Fibroblast of skin of back (primary cell): ENCODE results near the gene PRKN.
A peak's percentile ranks its signal among the peaks of the same experiment; 100 is the strongest.
"Not testable (repeated sequence)": the region's sequence is repeated elsewhere in the genome, so short reads cannot be mapped to it uniquely, and the experiment has no call there.

Experiments
- DNase-seq: peaks from one replicate; pipeline ENCODE4 v3.0.0-alpha.2; 2013

The PRKN gene

DNA sequence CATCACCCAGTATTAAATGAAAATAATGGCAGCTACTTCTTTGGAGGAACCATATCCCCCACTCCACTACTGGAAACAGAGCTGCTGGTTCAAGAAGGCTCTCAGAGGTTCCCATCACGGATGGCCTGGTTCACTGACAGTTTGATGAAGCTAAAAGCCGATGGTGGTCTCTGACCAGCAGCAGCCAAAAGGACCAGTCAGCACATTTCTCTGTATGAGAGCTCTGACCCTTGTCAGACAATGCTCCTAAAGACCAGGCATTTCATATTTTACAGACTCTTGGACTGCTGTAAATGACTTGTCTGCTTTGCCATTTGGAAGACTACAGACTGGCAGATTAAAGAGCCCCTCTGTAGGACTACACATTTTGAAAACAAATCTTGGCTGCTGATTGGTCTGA lies 16.6 kb downstream of the PRKN start:
- no peak for DNase-seq

DNA sequence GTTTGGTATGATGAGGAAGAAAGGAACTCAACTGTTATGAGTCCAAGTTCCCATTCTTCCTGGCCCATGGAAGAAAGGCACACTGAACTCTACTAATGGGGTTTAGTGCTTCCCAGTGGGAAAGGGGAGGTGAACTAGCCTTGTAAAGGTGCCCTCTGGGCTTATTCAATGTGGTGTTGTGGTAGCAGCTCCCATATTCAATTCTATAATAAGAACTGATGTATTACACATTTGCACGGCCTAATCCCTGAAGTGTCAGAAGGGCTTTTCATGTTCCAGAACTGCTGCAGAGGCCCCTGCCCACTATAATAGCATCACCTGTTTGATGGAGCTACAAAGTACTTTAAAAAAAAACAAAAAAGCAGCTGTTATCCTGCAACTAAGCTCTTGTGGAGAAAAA lies 17.1 kb downstream of the PRKN start:
- no peak for DNase-seq

DNA sequence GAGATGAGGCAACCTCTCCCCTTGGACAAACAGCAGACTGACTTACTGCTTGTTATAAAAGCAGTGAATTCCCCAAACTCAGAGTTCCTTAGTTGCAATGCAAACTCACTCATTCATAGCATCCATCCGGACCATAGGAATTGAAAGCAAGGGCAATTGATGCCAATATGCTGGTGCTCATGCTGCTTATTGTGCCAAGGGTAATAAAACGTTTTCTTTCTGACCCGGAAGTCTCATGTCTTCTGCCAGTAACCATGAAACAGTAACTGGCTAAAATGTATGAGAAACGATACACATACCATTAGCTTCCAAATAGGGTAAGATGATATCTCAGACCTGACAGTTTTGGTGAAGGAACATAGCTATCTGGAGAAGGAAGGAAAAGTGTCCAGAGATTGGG lies 18.1 kb downstream of the PRKN start:
- no peak for DNase-seq

DNA sequence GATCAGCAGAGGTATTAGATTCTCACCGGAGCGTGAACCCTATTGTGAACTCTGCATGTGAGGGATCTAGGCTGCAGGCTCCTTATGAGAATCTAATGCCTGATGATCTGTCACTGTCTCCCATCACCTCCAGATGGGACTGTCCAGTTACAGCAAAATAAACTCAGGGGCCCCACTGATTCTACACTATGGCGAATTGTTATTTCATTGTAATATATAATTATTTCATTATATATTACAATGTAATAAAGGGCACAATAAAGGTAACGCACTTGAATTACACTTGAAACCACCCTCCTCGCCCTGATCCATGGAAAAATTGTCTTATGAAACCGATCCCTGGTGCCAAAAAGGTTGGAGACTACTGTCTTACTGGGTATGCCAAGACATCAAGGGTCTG lies 18.6 kb downstream of the PRKN start:
- DNase-seq: no peak

DNA sequence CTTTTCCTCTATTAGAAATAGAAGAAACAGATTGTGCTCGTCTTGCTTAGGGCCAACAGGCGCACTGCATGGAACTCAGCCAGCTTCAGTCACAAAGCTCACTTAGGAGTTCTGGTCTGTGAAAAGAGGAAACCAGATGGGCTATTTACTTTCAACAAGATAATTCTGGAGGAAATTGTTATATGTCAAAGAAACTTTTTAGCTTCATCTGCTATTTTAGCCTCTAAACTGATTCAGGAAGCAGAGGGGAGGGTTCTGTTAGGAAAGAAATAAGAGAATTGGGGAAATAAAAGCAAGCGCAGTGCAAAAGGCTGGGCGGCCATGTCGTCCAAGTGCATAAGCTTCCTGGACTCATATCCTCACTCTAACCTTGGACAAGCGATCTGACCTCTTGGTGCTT lies 21.3 kb downstream of the PRKN start:
- DNase-seq: no peak

DNA sequence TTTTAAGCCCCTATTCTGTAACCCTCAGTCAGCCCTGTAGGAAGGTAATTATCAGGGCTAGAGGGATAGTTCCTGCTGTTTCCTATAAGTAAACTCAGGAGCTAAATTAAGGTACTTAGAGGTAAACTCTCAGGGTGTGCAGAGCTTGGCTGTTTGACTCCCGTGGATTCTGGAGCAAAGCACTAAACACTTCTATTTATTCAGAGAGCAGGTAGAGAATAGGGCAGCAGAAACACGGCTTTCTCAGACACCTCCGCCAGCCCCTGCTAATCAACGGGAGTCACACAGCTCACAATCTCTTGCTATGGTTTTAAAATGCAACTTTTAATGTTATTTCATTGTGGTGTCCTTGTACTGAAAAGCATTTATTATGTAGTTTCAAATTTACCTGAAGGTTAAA lies 21.8 kb downstream of the PRKN start:
- DNase-seq: no peak

DNA sequence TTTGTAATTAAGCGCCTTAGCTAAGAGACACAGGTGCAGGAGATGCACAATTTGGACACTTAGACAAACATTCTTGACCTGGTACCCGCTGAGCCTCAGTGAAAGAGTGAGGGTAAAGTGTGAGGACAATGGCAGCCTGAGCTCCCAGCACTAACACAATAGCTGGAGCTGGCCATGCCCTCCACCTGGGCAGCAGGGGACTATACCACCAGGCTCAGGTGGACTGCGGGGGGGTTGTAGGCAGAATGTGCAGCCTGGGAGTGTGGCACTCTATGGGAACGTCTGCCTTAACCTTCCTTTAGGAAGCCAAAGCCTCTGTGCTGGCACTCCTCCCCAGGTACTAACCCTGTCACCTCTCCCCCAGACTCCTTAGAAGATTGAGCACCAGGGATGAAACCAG lies 23.6 kb downstream of the PRKN start:
- no peak for DNase-seq

DNA sequence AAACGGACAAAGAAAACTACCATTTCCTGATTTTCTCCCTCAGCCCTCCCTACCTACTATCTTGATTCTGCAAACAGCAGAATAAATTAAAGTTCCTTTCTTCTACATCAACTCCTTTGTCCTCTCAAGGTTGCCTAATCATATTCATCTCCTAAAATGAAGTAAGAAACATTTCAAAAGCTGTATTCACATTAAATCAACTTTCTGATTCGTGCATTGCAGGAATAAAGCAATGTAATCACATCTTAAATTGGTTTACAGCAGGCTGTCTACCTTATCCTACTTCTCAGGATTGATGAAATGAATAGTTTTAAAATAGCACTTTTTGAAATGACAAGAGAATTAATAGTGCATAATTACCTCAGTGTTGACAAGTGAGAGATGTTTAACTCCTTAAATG lies 25.1 kb downstream of the PRKN start:
- no peak for DNase-seq

DNA sequence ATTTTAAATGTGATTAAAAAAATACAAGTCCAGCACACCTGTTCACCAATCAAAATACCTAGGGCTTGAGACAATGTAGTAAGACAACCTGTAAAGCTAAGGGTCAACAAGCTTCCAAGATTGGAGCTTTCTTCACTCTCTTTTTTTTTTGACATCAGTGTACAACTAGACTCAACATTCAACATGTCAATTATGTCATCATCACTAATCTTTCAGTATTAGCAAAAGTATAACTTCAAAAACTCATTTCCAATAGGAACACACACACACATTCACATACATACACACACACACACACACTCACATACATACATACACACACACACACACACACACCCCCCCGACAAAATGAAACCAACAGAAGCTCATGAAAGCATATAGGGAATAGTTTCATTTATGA lies 26.0 kb downstream of the PRKN start:
- DNase-seq: no peak

DNA sequence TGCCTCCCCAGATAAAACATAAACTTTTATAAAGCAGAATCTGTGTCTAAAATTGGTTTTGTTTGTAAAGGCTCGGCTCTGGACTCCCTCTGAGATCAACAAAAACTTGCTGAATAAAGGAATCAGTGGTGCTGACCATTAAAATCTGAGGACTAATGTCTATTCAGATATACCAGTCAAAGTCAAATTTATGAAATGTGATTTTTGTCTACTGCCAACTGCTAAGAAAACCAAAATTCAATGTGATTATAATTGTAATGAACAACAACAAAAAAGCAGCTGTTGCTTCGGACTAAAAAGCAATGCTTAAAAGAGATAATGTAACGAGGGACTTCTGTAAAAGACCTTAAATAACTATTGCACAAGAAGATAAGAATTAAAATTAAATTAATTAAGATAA lies 26.6 kb downstream of the PRKN start:
- DNase-seq: no peak

DNA sequence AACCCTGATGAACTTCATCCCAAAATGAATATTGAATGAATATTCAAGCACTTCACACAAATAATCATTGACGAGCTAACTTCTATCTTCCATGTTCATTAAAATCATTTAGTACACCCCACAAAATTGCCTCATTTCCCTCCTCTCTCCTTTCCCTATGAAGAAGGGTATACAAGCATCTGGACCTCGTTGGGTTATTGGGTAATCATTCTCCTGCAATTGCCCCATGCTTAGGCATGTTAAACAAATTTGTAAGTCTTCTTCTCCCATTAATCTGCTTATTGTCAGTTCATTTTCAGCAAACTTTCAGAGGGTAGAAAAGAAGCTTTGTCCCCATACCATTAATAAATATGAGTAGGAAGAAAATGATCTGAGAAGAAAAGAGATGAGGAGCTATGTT lies 27.6 kb downstream of the PRKN start:
- DNase-seq: no peak

DNA sequence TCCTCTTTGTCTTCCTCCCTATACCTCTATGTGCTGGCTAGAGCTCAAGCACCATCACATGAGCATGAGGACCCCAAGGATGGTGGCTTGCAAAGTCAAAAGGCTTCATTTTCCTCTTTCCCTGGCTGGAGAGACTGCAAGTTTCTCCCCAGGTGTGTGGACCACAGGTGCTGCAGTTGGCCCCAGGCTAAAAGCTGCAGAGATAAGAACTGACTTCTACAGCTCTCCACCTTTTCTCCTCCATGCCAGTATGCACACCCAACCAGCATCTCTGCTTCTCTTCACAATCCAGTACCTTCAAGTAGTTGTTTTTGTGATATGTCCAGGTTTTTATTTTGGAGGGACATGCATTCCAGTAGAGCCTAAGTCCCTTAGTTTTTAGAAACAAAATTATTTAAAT lies 29.1 kb downstream of the PRKN start:
- no peak for DNase-seq

DNA sequence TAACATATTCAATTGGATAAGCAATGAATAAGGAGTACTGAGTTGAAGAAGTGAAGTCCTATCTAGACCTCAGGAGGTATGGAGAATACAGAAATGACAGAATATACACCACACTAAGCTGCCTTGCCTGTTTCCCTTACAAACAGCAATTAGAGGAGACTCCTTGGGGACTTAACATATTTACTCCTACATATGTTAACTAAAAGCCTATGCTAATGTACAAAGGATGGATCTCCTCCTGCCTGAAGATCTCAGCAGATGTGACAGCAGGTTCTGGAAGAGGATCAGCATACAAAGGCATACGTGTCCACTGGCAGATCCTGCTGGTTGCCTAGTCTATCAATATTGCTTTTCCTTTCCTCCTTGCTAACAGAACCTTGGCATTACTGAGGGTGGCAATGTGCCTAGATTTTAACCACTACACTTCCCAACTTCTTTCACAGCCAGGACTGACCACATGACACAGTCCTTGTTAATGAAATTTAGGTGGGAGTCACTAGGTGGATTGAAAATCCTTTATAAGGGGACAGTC lies 29.6 kb downstream of the PRKN start:
- no peak for DNase-seq

DNA sequence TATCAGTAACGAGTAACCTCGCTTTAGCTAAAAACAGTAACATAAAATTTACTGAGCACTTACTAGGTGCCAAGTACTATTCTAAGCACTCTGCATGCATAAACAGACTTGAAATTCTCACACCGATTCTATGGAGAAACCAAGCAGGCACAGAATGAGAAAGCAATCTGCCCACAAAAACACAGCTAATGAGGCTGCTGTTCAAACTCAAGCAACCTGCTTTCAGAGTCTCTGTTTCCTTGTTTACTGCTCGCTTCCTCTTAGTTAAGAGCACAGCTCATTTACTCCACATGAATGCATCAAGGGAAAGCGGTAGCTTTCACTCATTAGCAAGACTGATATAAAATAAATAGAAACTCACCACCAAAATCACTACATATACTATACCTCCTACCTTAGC lies 37.4 kb downstream of the PRKN start:
- DNase-seq: no peak

DNA sequence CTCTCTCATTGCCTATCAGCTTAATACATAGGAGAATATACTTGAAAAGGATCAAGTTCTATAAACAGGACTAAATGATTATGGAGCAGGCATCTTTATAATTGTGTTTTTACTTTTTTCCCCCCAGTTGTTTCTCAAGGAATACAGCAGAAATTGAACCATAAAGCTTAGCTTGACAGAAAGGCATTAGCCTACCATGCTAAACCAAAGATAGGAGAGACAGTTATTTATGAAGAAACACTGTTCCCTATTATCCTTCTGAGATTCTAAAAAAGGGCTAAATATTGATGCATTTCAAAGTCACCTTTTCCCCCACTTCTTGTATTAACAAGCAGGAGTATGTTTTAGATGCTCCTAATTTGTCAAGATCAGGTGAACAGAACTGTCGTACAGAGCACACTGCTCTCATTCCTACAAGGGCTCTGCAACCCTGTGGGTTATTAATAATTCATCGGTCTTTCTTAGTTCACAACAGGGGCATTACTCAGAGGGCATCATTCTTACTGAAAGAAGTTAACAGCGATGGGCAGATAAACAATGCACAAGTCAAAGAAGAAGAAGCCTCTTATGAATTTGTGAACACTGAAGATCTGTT lies 38.7 kb downstream of the PRKN start:
- no peak for DNase-seq

DNA sequence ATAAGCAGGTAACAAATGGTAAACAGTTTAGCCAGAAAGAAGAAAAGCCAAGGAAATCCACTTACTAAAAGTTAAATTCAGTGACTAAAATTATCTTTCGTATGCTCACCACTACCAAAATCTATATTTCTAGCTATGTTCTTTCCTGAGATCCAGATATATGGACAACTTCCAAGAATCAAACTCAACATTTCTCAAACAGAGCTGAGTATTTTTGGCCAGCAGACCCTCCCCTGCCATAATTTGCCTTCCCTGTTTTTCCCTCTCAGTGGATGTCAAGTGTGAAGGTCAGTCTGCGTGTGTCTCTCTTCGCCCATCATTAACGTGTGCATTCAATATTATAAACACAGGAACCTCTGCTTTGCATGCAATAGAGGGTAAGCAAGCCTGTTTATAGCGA lies 42.0 kb downstream of the PRKN start:
- DNase-seq: no peak

DNA sequence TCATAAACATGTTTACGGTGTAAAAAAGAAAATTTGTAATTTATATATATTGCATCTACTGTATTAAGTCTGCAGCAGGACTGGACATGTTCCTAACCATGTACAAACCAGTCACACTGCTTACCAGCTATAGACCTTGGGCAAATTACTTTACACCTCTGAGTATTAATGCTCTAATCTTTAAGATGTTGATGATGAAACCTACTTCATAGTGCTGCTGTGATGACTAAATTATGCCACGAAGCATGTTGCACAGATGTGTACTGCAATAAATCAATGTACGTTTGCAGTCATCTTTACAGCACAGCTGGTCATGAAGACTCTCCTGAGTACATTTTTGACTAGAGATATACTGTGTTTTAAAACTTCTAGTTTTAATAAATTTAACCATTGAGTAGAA lies 42.6 kb downstream of the PRKN start:
- DNase-seq: no peak

DNA sequence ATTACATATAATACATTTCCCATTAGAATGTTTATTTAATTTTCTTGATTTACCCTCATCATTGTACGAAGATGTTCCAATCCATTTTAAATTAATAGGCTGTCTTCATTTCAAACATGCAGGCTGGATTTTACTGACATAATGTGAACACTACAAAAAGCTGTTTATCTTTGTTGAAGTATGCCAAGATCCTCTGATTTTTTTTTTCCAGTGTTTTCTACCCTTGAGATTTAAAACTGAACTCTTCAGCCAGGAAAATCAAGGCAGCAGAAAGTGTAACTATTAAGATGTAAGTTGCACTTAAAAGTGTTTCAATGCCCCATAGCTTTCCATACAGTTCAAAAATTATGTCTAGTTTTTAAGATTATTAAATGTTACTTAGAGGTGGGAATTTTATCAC lies 43.5 kb downstream of the PRKN start:
- no peak for DNase-seq

DNA sequence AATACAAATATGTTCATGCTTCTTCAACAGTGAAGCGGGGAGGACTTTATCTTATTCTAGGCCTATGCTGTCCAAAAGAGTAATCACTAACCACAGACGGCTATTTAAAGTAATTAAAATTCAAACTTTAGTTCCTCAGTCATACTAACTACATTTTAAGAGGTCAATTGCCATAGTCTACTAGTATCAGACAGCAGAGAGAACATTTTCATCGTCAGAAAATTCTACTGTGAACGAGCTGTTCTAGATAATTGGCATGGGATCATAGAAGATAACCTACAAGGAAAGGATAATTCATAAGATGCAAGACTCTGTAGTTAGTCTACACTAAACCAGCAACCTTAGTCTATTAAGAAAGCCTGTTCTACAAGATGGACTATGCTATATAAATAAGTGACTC lies 44.4 kb downstream of the PRKN start:
- no peak for DNase-seq

DNA sequence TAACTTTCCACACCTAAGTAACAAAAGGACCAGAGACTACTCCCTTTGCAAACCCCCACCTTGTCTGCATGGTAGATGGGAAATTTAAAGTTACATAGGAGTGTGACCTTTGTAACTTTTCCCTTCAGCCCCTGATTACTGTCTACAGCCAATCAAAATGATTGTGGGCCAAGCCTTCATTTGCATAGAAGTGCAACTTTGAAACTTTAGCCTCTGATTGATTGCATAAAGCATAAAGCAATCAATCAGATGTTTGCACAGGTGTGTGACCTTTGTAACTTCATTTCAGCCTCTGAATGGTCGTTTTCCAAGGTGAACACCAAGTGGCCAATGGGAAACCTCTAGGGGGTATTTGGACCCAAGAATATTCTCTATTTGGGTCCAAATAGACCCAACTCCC lies 46.1 kb downstream of the PRKN start:
- no peak for DNase-seq

DNA sequence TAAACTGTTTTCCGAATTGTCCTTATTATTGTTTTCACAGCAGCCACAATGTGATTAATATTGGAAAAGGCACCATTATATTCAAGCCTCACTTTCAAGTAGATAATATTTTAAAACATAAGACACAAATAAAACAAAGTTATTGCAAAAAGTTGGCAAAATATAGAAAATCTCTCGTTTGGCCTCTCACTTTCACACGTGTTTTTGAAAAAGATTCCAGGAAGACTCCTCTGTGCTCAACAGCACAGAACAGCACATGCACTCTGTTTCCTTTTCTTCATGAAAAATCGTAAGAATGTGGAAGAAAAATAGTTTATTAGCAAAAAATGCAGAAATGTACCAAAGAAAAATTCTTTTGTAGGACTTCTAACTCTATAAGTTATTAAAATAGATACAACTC lies 46.7 kb downstream of the PRKN start:
- DNase-seq: peak; percentile 2

DNA sequence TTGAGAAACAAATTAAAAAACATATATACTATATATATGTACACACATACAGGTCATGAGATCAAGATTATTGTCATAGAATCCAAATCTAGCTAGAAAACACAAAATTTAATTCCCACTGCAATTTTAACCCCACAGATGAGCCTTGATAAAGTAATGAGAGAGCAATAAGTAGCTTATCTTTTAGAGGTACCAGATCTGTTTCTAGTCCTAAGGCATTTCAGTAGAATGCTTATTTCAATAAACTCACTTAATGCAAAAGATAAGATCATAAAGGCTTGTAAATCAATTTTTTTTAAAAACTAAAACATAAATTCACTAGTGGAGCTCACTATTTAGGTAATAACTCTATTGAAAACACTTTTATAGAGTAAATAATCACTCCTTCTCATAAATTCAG lies 47.2 kb downstream of the PRKN start:
- DNase-seq: no peak

DNA sequence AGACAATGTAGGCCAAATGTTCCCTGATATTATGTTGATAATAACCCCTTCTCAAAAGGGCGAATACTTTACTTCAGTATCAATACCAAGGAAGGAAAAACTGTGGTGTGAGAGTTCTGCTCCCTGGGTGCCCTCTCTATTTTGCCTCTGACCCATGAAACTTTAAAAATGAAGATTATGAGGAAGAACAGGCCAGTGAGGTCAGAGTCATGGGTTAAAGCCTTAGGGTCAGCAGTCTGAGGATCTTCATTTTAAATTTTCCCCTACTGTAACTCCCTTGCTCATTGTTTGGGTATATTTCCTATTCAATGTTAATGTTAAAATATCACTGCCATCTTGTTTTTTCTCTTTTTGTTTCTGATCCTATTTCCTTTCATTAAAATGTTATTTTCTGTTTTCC lies 47.9 kb downstream of the PRKN start:
- no peak for DNase-seq

DNA sequence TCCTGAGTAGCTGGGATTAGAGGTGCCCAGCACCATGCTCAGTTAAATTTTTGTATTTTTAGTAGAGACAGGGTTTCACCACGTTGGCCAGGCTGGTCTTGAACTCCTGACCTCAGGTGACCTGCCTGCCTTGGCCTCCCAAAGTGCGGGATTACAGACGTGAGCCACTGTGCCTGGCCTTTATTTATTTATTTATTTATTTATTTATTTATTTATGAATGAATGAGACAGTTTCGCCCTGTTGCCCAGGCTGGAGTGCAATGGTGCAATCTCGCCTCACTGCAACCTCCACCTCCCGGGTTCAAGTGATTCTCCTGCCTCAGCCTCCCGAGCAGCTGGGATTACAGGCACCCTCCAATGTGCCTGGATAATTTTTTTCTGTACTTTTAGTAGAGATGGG lies 48.7 kb downstream of the PRKN start:
- not testable (repeated sequence) for DNase-seq

DNA sequence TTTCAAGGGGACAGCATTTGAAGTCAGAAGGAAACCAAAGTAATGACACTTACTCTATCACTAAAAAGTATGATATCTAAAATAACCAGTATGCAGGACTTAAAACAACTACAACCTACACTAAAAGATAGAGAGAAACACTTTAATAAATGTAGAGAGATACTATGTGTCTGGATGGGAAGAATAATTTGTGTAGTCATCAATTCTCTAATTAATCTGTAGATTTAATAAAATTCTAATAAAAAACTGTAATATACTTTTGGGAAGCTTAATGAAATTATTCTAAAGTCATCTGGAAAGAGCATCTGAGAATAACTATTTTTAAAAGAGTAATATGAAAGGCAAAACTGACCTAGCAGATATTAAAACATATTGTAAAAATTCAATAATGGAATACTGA lies 52.1 kb downstream of the PRKN start:
- DNase-seq: no peak

DNA sequence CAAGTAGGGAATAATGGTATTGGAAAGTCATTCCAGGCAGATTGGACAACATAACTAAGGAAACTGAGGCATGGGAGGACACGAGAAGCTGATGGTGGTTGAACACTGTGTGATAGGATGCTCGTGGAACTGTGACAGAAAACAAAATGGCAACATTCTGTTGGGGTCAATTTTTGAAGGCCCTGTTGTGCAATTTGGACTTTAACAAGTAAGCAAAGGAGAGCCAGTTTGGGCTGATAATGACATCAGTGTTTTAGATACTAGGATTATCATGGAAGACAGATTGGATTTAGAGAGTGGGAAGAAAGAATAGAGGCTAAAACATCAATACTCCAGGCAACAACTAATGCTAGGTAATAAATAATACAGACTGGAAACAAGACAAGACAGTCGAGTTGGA lies 53.1 kb downstream of the PRKN start:
- no peak for DNase-seq
